GM19238 (cell line): ENCODE measurements around the gene MEF2C.

Source experiments
- DNase-seq: peaks from one replicate; pipeline ENCODE4 v3.0.0; 2011; ENCODE audit warnings: low spot score; ENCODE audit not compliant: insufficient read length

The MEF2C gene

DNA sequence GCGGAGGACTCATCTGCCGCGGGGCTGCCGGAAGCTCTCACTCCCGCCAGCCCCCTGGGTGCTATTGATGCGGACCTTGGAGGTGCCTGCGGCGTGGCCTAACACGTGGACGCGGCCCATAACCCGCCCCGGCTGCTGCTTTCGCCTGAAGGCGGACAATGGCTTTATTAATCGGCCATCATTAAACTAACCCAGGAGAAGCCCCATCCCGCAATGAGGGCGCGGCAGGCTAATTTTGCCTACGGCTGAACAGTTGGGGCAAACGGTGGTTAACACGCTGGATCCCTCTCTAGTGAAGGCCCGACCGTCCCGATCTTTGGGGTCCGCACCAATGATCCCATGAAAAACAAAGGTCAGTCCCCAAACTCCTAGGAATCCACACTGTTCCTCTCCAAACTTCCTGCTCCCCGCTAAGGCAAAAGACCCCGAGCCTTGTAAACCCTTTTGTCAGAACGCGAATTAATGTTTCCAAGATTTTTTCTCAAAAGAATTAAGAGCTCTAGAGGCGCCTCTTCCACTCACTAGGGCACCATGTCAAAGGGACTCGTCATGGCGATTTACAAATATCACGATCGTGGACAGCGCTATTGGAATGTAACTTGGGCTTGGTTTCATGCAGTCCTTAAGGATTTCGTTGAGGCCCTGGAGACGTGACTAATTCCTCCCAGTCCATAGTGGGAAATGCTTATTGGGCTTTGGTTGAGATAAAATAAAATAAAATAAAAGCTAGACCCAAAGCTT lies 193.1 kb downstream of the MEF2C start:
- no peak for DNase-seq

DNA sequence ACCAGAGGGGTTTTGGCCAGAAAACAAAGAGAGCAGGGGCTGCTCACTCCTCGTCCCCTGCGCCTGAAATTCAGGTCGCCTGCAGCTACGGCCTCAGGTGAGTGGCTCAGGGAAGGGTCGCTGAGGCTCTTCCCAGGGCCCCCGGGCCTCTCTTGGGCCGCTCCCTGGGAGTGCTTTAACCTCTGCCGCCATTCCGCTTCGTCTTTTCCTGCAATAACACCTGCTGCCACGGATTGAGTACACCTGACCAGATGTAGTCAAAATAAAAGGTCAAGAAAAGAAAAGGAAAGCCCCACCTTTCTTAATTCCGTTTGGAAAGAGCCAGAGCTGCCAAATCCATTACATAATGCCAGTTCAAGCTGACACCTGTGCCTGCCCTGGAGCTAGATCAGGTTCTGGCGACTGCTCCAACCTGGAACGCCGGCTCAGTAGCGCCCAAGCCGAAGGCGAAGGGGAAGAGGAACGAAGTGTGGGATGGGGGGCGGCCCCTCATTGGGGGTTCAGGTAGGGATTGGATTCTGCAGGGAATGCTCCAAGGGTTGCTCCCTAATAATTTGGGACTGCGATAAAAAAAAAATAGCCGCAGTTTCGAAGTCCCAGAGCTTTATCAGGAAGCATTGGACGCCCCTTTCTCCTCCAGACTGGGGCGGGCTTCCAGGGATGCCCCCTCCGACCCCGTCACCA lies 193.9 kb downstream of the MEF2C start:
- DNase-seq: no peak

DNA sequence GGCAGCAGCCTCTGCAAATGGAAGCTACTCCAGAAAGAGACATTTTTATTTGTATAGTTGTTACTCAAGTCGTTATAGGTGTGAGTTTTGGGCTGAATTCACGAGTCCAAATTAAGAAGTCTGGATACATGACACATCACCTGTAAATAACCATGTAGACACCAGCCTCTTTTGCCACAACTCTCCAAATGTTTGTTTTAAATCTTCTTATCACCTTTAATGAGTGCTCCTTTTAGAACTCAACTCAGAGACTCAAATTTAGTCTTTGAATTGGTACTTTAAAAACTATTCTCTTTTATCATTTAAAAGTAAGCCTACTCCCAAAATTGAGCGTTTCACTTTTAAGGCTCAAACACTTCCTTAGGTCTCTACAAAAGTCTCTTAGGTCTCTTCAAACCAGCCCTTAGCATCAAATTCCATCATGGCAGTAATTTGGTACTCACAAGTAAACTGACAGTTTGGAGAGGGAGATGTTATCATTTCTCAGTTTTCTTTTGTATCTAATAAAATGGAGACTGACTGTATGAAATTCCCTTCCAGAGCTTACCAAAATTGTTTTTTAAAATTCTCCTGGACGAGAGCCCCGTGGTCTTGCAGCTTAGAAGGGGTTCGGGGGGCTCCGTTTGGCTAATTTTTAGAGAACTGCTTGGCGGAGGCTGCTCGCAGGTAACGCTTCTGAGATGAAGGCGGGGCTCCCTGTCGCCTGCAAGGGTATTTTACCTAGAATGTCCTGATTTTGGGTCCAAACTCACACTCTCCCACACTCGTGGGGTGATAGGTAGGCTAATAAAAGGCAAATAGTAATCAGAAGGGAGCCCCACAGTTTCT lies 194.6 kb downstream of the MEF2C start:
- DNase-seq: no peak

DNA sequence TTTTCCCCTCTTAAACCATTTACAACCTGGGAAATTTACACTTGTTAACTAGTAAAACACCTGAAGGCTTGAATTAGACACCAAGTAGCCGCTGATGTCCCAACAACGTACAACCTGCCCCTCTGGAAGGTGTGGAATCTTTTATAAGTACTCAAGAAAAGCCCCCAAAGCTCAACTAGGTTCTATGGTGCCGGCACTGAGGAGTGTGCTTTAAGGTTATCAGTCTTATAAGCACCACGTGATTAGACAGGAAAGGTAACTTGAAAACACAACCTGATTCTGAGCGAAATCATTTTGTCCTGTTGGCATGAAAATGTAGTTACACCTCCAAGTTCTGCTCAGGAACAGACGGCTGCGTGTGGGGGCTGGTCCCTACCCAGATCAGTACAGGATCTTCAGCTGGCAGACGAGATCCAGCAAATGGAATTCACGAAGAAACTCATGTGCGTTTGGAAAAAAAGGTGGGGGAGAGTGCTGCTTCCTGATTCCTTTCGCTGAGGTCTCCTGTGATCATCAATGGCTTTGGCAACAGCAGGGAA lies 195.5 kb downstream of the MEF2C start:
- DNase-seq: no peak

DNA sequence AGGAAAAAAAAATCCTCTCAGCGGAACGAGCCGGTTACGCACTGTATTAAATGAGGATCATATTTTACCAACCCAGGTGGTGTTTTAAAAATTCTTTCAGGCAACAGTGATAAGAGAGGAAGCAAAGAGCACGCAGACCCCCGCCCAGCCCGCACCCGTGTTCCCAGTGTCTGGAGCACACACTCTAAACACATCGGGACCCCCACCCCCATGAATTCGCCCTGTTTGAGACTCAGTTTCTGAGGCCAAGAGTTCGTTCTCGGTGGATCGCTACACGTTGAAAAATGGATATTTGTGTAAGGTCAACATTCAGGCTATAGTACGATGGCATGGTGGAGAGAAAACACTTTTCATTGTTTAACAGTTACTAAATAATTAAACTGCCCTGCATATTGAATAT lies 196.3 kb downstream of the MEF2C start:
- DNase-seq: no peak

DNA sequence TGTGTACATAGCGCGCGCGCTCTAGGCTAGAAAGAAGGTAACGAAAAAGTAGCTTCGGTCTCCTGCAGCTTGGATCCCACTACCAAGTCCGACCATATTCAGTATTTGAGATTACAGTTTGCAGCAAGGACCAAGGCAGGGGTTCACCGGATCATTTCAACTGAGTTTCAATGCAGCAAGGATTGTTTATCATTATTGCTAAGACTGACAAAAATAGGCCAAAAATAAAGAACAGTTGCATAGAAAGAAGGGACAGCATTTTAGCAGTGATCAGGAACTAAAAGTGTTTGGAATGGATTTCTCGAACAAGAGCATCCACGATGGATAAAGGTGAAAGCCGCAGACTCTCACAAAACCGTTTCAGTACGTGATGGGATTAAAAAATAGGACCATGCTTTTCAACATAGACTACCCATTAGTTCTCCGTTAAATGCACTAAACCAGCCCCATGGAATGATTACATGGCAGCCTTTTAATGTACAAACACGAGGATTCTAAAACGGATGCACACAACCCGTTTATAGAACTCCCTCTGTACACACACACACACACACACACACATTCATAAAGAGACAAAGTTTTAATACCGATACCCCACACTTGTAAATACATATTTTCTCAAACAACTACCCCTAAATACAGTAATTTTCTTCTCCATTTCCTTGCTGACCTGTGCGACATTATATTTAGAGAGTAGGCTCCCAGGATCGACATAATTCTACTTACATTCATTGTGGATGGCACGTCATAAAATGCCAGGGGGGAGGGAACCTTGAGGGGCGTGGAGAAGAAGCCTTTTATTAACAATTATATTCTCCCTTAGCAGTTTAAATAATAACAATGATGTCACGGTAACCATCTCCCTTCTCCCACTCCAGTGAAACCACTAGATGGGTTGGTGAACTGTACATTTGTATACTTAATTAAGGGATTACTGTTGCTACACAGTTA lies 197.1 kb downstream of the MEF2C start:
- DNase-seq: no peak

DNA sequence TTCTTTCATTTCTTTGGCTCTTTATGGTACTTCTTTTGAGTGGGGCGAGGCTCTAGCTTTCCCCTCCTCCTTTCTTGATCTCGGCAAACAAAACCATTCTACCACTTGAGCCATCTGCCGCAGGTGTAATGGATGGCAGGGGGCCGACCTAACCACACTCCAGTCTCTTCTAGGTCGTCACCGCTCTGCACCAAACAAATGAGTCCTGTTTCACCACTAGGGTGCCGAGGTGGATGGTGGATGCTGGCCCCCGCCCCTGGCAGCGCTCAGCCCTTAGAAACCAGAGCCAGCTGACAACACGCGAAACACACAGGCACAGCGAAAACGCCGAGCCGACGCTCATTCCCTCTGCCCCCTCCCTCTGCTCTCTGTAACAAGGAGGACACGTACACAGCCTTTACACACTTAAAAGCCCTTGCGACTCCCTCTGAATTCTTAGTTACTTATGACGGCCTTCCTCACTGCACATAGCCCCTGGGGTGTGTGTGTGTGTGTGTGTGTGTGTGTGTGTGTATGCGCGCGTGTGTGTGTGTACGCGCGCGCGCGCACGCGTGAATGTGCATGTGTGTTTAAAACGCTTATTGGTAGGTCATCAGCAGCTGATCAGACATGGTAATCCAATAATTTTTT lies 199.4 kb downstream of the MEF2C start:
- DNase-seq: no peak

DNA sequence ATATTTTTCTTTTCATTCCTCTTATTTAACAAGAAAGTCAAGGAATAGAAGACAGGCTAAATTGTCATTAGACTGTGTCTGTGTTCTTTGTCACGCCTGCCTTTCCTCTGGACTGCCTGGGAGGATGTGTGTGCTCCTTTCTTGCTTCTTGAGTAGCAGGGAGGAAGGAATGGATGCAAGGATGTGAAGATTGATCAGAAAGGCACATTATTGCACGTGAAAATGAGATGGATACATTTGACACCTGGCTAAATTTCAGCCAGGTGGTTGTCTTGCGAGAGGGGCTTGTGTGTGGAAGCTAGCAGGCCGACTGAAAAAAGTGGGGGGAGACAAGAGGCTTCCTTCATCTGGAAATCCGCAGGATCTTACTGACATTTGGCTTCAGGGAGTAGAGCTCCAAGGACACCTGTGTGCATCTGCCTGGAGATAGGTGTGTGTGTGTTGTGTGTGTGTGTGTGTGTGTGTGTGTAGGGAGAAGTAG lies 200.1 kb downstream of the MEF2C start:
- no peak for DNase-seq

DNA sequence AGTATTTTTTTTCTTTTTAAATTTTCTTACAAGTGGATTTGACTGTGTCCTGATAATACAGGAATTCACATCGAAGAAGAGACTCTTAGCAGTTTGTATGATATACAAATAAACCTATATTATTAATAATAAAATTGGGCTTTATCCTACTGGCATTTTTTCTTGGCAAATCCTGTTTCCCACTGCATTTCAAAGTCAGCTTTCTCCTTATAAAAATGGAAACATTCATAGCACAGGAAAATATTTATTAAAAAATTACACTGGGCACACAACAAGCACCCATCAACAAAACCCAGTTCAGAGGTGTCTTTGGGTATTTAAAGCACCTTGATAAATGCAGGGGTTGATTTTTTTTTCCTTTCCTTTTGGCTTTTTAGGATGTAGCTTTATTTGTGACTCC lies 200.9 kb downstream of the MEF2C start:
- no peak for DNase-seq

DNA sequence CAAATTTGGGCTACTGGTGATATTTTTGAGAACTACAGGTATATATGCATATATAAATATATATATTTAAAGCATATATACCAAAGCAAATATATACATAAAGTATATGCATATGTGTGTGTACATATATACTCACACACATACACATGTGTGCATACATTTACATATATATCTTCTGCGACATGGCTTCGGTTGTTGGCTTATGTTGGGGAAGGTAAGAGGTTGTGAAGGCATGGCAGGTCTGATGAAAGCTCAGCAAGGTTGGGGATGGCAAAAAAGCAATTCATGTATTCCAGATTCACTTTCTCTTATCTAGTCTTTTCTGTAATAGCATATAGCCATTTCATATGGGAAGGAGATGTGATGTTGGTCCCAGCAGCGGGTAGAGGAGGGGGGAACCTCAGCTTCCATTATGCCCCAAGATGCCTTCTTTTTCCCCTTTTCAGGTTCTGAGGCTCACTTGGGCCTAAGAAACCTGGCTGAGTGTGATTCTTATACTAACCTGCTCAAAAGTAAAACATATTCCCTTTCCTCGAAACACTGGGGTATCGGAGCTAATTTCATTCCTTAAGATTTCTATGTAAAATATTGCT lies 201.7 kb downstream of the MEF2C start:
- no peak for DNase-seq

DNA sequence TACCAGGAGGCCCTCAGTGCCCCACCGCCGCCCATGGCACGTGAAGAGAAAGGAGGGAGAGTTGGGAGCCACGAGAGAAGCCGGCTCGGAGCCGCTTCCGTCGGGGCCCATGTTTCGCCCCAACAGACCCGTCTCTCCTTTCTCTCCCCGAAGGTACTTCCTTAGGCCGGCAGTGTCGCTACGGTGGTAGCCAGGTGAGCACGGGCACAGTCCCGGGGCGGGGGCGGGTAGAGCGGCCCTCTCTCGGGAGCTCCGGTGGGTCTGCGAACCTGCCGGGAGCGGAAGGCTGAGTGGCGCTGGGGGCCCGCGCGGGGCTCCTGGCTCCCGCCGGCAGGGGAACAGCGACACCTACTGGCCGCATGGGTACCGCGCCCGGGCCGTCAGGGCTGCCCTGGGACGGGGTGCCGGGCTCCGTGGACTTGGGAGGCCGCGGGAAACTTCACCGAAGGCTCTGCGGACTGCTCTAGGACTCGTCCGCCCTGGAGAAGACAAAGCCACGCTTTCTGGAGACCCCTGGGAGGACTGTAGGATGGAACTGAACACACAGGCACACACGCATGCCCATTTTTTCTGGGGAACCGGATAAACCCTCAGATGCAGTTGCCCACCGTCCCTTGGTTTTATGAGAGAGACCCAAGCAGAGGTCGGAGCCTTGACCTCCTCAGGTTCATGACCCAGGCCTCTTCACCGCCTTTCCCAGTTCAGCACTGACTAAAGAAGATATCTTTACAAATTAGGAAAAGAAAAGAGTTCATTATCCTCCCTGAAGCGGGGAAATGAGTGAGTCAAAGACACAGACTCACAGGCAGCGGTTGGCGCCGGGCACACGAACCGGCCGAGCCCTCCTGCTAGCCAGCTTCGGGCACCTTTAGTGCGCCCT lies 202.5 kb downstream of the MEF2C start:
- DNase-seq: peak; percentile 79

DNA sequence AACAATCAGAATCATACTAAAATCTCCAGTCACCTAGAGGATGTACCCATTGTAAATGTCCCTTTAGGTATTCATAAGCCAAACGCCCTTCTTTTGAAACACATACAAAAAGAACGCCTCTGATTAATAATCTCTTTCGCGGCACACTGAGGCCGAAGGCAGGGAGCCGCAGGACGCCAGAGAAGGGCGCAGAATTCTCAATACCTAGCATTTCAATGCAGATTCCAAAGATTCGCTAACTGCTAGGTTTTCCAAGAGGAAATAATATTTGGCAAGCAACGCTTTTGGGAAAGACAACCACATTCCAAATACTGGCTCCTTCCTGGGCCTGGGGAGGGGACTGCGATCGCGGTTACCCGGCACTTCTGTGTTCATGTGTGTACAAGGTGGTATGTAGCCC lies 203.3 kb downstream of the MEF2C start:
- DNase-seq: no peak

DNA sequence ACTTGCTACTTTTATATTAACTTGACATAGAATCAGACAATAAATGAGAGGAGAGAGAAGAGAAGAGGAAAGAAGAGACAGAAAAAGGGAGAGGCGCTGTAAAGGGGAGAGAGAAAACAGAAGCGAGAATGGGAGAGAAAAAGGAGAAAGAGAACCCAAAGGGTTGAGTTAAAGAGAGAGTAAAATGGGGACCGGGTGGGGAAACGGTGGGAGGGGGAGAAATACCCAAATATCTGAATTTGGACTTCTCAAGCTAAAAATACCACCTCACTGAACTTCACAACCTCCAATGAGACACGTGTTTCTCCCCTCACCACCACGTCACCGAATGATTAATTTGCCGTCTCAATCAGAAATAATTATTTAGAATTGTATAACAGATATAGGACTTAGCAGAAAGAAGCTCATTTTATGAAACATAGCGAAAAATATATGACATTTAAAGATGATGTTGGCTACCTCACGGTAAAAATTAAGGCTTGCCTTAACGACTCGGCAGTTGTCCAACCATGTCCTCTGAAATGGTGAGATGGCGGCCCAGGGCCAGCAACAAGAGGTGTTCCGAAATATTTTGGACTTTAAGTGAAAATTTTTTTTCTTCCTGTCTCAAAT lies 204.1 kb downstream of the MEF2C start:
- no peak for DNase-seq

DNA sequence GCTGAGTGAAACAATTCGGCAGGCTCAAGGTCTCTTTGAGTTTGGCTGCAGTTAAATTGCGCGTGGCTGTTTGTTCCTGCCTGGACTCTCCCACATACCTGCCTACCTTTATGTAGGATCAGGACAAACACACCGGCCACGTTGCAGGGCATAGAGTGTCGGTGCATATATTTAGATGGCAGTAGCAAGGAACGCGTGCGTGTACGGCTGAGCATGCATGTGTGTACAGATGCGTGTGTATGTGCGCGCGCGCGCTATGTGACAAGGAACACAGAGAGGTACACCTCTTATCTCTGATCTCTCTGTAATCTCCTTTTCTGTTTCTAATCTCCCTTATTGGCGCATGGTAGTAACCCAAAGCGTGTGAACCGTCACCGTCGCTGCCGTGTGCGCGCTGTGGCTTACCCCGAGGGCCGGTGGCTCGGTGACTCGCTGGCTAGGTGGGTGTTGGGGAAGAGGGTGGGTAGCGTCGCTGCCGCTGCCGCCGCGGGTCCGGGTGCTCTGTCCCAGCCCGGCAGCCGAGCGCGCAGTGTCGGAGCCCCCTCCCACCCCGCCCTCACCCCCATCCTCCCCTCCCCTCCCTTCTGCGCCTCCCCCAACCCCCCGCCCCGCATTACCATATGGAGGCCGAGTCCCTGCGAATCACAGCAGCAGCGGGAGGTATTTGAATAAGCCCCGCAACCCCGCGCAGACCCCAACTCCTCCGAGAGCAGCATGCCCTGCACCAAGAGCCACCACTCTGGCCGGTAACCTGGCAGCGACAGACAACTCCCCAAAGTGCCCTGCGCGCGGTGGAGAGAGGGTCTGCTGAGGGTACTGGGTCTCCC lies 204.8 kb downstream of the MEF2C start:
- no peak for DNase-seq

DNA sequence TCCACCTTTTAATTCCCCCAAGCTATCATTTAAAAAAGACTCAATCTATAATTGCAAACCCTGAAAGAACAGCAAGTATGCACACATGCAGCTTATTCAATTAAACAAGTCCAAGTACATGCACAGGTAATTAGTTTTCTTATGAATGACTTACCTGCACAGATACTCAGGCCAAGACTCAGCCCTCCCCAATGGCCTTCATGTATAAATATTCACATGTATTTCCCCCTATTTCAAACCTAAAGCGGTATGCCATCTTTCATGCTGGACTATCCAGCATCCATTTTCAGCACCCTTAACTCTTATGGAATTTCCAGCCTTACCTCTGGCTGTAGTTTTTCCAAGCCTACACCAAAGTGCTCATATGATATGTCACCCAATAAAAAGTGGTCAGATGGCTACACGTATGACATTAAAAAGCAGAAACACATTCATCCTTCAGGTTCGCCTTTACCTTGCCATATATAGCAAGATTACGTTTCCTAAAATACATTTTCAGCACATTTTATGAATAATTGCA lies 205.5 kb downstream of the MEF2C start:
- DNase-seq: no peak

DNA sequence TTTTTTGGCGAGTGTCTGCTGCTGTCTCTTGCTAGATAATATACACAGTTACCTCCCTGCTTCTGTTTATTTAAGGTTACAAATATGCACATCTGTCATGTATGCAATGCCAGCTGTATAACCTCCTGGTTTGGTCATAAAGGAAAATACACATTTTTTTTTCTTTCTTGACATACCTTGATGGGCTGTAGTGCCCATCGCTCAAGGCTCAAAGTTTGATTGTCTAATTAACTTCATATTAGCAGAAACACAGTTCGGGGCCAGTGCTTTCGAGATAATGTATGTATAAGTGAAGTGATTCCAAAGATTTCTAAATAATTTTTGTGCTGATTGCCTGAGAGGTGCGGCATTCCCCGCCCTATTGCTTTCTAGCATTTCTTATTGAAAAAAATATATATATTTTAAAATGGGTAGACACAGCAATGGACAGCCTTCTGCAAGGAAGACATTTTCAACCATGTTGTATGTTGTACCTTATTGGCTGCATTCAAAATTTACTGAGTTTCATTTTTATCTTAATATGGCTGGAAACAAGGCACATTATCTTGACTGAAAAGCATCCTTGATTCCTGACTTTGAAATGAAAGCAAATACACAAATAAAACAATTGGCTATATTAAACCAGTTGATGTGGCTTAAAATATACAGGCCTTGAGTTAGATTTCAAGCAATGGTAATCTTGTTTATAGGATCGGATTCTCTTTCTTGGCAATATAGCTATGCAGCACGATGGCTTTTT lies 206.2 kb downstream of the MEF2C start:
- no peak for DNase-seq
